Bronchial smooth muscle cell (primary cell): Measurements from ENCODE around the gene EFNA4. TPM values are rescaled to one million over a fixed set of nuclear protein-coding genes. Genes with fewer than 3 reads are reported as not detected.

Experiments used
- total RNA-seq: library from RNA; depleted of rRNA; stranded (reverse); fragments of >200 nt; gene quantifications from 2 replicates; pipeline ENCODE4 v1.2.1, GENCODE V29; 2014

The EFNA4 gene, protein sequence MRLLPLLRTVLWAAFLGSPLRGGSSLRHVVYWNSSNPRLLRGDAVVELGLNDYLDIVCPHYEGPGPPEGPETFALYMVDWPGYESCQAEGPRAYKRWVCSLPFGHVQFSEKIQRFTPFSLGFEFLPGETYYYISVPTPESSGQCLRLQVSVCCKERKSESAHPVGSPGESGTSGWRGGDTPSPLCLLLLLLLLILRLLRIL
- total RNA-seq, result 2.4 and 3.6 TPM in 2 replicates

DNA sequence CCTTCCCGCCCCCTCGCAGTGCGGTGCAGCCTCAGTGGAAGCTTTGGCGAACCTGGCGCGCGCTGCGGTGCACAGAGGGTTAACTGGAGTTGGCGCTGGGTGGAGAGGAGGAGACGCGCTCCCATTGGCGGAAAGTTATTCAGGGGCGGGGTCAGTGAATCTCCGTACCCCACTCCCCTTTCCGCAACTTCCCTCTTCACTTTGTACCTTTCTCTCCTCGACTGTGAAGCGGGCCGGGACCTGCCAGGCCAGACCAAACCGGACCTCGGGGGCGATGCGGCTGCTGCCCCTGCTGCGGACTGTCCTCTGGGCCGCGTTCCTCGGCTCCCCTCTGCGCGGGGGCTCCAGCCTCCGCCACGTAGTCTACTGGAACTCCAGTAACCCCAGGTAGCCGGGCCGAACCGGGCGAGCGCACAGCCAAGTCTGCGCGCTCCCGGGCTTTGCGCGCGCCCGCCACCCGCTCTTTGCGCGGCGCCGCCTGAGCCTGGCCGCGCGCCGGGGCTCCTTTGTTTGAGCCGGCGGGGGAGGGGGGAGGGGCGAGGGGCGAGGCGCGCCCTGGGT, at the start of gene EFNA4:
TSS of gene EFNA4 (plus strand) at position 191 of the 561 bp plus-strand sequence. CDS start at position 275, 84 bp downstream.

DNA sequence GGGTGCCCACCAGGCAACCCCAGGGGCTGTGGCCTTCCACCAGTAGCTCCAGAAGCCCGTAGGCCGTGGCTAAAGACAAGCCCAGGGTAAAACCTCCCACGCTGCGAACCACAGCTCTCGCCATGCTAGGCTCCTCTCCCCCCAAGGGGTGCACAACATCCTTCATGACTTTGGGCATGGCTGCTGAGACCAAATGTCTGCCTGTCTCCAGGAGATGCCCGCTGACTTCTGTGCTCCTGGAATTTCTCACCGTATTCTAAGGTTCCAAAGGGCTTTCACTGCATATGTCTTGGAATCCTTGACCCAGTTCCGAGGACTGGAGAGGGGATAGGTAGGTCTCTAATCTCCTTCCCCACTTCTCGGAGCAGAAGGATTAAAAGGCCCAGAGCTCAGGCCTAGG, 30.0 kb upstream of the EFNA4 start, which contains the start of the genes DCST1 and DCST2:
TSS of gene DCST1 (plus strand) at position 301 of the 400 bp plus-strand sequence. CDS start 213 bp downstream, outside the sequence.
TSS of gene DCST2 (minus strand) at position 258 of the 400 bp plus-strand sequence. CDS start at position 178, 80 bp downstream.

DNA sequence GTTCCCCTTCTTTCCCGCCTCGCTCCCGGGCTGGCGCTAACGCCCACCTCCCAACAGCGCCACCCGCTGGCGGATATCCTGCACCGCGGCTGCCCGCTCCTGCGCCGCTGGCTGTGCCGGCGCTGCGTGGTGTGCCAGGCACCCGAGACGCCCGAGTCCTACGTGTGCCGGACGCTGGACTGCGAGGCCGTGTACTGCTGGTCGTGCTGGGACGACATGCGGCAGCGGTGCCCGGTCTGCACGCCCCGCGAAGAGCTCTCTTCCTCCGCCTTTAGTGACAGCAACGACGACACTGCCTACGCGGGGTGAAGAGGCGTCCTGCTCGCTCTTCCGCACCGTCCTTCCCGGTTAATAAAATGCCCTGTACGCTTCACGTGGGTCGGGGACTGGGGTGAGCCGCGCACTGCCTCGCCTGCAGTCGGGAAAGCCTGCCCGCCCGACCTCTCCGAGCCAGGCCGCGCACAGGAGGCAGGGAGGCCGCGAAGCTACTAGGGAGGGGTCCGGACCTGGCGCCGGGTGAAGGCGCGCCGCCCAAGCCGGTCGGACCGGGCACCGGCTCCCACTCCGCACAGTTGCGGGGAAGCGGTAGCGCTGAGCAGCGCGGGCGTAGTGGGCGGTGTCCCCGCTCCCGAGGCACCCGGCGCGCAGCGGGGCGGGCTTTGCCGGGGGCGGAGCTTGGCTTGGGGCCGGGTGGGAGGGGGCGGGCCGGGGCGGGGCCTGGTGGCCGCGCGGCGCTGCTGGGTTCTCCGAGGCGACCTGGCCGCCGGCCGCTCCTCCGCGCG, 12.8 kb upstream of the EFNA4 start, which contains the start of gene ADAM15:
TSS of gene ADAM15 (plus strand) at position 757 of the 782 bp plus-strand sequence. CDS start 71 bp downstream, outside the sequence.

DNA sequence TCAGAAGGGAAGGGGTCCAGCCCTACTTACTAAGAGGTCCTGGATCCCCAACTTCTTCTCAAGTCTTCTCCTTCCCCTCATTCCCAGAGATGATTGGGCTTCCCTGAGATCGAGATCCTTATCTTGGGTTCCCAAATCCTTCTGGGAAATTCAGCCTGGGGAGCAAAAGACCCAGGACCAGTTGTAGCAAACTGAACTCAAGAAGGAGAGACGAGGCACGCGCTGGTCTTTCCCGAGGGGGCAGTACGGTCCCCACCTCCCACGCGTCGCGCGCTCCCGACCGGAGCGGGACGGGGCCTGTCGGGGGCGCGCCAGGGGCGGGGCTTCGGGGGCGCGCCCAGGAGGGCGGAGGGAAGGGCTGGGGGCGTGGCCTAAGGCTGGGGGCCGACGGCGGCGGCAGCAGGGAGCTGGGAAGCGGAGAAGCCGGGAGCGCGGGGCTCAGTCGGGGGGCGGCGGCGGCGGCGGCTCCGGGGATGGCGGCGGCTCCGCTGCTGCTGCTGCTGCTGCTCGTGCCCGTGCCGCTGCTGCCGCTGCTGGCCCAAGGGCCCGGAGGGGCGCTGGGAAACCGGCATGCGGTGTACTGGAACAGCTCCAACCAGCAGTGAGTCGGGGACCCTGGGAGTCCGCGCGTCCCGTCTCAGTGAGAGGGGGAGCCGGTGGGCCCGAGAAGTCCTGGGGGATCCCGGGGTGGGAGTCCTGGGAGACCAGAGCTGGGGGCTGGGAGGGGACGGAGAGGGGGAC, 15.1 kb downstream of the EFNA4 start, which contains the start of gene EFNA3:
TSS of gene EFNA3 (plus strand) at position 369 of the 741 bp plus-strand sequence. CDS start at position 474, 105 bp downstream.

Other genes starting within 250 kb of the EFNA4 start
- gene KCNN3, start 193.5 kb upstream of the EFNA4 start, total RNA-seq, result under 0.01 TPM in 1 of 2 replicates, not detected in the other
- 9.3 and 11.2 TPM in 2 replicates for gene PMVK, start 127.0 kb upstream of the EFNA4 start, total RNA-seq
- gene PBXIP1, start 107.6 kb upstream of the EFNA4 start, total RNA-seq, result 115 and 123 TPM in 2 replicates
- gene PYGO2, start 102.0 kb upstream of the EFNA4 start, total RNA-seq, result 4.6 and 10.6 TPM in 2 replicates
- gene SHC1, start 93.0 kb upstream of the EFNA4 start, total RNA-seq, result 79.3 and 143 TPM in 2 replicates
- gene CKS1B, start 89.1 kb upstream of the EFNA4 start, total RNA-seq, result 20.2 and 22.2 TPM in 2 replicates
- 13.7 and 14.3 TPM in 2 replicates for gene FLAD1, start 80.4 kb upstream of the EFNA4 start, total RNA-seq
- gene LENEP, start 70.2 kb upstream of the EFNA4 start, total RNA-seq, result 0.60 TPM in 1 of 2 replicates, not detected in the other
- gene ZBTB7B, start 60.9 kb upstream of the EFNA4 start, total RNA-seq, result 8.5 and 9.1 TPM in 2 replicates
- gene DCST2, start 30.0 kb upstream of the EFNA4 start, total RNA-seq, result 0.09 TPM in 1 of 2 replicates, not detected in the other
- not detected in 2 replicates for gene DCST1, start 29.9 kb upstream of the EFNA4 start, total RNA-seq
- 38.8 and 55.6 TPM in 2 replicates for gene ADAM15, start 12.4 kb upstream of the EFNA4 start, total RNA-seq
- gene EFNA3, start 15.1 kb downstream of the EFNA4 start, total RNA-seq, result 0.79 and 1.1 TPM in 2 replicates
- 0.86 and 1.3 TPM in 2 replicates for gene EFNA1, start 64.1 kb downstream of the EFNA4 start, total RNA-seq
- 16.6 and 27.6 TPM in 2 replicates for gene SLC50A1, start 72.1 kb downstream of the EFNA4 start, total RNA-seq
- 63.7 and 65.9 TPM in 2 replicates for gene DPM3, start 76.8 kb downstream of the EFNA4 start, total RNA-seq
- gene KRTCAP2, start 109.6 kb downstream of the EFNA4 start, total RNA-seq, result 82.6 and 100 TPM in 2 replicates
- gene TRIM46, start 110.1 kb downstream of the EFNA4 start, total RNA-seq, result 3.5 and 5.2 TPM in 2 replicates
- gene THBS3, start 144.2 kb downstream of the EFNA4 start, total RNA-seq, result 34.0 and 42.0 TPM in 2 replicates
- gene MTX1, start 145.0 kb downstream of the EFNA4 start, total RNA-seq, result 31.9 and 37.7 TPM in 2 replicates
- gene ENTREP3, start 191.7 kb downstream of the EFNA4 start, total RNA-seq, result 4.5 and 5.5 TPM in 2 replicates
- 18.5 and 28.5 TPM in 2 replicates for gene SCAMP3, start 198.6 kb downstream of the EFNA4 start, total RNA-seq
- gene CLK2, start 209.8 kb downstream of the EFNA4 start, total RNA-seq, result 26.2 and 41.5 TPM in 2 replicates
- 0.95 and 3.2 TPM in 2 replicates for gene HCN3, start 213.7 kb downstream of the EFNA4 start, total RNA-seq
- gene PKLR, start 237.7 kb downstream of the EFNA4 start, total RNA-seq, result under 0.01 and 0.16 TPM in 2 replicates
- 132 and 244 TPM in 2 replicates for gene FDPS, start 245.1 kb downstream of the EFNA4 start, total RNA-seq